Right lobe of liver (tissue), 6 donors: ENCODE measurements around the gene ZNF786. TPM values are rescaled to one million over a fixed set of nuclear protein-coding genes. Genes with fewer than 3 reads are reported as not detected.

Experiments
- ATAC-seq, 4 donors: fragments of 200-7000 bp; cut with Tn5 transposase; one replicate each; pipeline ENCODE4 v1.9.1; 2020; ENCODE audit warnings: mild to moderate bottlenecking in 4 of 4, moderate library complexity in 4 of 4
- DNase-seq, 3 donors: peaks; one replicate each; pipeline ENCODE4 v3.0.0-alpha.2; 2020
- H3K27ac ChIP-seq, 3 donors: fragments of 200-600 bp; one replicate each; pipeline ENCODE4 v1.8.0; 2022
- H3K27me3 ChIP-seq, 2 donors: fragments of 200-600 bp; one replicate each; pipeline ENCODE4 v1.8.0; 2022
- H3K36me3 ChIP-seq, 4 donors: fragments of 200-600 bp; sonication (generic) in 1 of 4; one replicate each; pipeline versions ENCODE4 v1.5.1 to v1.8.0; 2017 to 2022; ENCODE audit warnings: control low read depth in 1 of 4
- H3K4me1 ChIP-seq, 4 donors: fragments of 200-600 bp; sonication (generic) in 1 of 4; one replicate each; pipeline versions ENCODE4 v1.5.1 to v1.8.0; 2017 to 2022; ENCODE audit warnings: control low read depth in 1 of 4
- H3K4me3 ChIP-seq, 3 donors: fragments of 200-600 bp; one replicate each; pipeline ENCODE4 v1.8.0; 2022
- H3K9me3 ChIP-seq, 4 donors: fragments of 200-600 bp; sonication (generic) in 1 of 4; one replicate each; pipeline versions ENCODE4 v1.5.1 to v1.8.0; 2017 to 2022; ENCODE audit warnings: control low read depth in 1 of 4
- POLR2A ChIP-seq: fragments of 450-650 bp; IDR thresholded peaks from one replicate; pipeline ENCODE4 v1.6.1; 2017; ENCODE audit warnings: antibody characterized with exemption, mild to moderate bottlenecking
- WGBS: methylation state at CpG from one replicate; pipeline ENCODE4 v1.1.6; 2018; ENCODE audit warnings: low coverage, low lambda C conversion rate; ENCODE audit not compliant: insufficient coverage; ENCODE audit errors: missing lambda C conversion rate; 5-methylcytosine and 5-hydroxymethylcytosine counted together
- intact Hi-C, 2 donors: fragments of 100-400 bp; cut with DNase I; formaldehyde crosslinking; loops; one replicate each; pipeline versions ENCODE4 v1.11.2 to v1.14.1; 2022
- small RNA-seq, 2 experiments: library from RNA; depleted of rRNA; stranded (forward); fragments of <200 nt; gene quantifications; one replicate each; pipeline ENCODE3, GENCODE V24; 2016
- total RNA-seq, 6 experiments: library from RNA; depleted of rRNA in 2 of 6; stranded (reverse); fragments of >200 nt in 2 of 6; fragmentation: NEBNext Ultra II Directional in 3 of 6; extraction: Animal tissue kit (Norgen Biotek cat#: 25700) in 3 of 6; gene quantifications; one replicate each; pipeline versions ENCODE4 v1.1.0 to v1.2.4, GENCODE V29; 2016 to 2023
- TF ChIP-seq, protein P1 (sequence below), 4 donors: fragments of 200-600 bp in 3 of 4; fragments of 450-650 bp in 1 of 4; IDR thresholded peaks; one replicate each; pipeline versions ENCODE4 v1.5.1 to v1.8.0; 2016 to 2022; ENCODE audit warnings: antibody characterized with exemption in 4 of 4, mild to moderate bottlenecking in 2 of 4
- donor health status: DM: no; HTN: yes; CAD: no.
- donor health status: DM: no; HTN: no; CAD: no.
- donor health status: DM: no; HTN: no; CAD: no.
- donor health status: DM: no; HTN: yes; CAD: no.
- donor health status: DM: no; HTN: yes; CAD: no.

The ZNF786 gene
- total RNA-seq, 6 experiments from 2014 or later = 2.0 to 2.7 (median 2.4) TPM

DNA sequence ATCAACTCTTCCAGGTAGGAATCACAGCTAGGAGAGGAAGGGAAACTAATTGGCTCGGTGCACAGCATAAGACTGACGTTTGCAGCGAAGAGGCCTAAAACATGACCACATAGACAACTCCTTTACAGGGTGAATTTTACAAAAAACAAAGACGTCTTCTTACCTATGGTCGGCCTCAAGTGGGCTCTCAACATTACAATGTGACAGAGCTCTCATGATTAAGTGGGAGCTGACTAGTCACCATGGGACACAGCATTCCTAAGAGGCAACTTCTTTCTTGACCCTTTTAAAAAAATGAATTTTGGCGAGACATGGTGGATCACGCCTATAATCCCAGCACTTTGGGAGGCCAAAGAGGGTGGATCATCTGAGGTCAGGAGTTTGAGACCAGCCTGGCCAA lies 66.9 kb downstream of the ZNF786 start:
- no peaks in the 10 kb centered on the region for H3K27me3 ChIP-seq
- intact Hi-C loops = no loop called here
- H3K36me3 ChIP-seq = peaks cover 0 to 32% (median 14%) of the 10 kb centered on the region in 4 donors
- no peak for ATAC-seq
- no peak for TF ChIP-seq POLR2A
- TF ChIP-seq, protein P1, sequence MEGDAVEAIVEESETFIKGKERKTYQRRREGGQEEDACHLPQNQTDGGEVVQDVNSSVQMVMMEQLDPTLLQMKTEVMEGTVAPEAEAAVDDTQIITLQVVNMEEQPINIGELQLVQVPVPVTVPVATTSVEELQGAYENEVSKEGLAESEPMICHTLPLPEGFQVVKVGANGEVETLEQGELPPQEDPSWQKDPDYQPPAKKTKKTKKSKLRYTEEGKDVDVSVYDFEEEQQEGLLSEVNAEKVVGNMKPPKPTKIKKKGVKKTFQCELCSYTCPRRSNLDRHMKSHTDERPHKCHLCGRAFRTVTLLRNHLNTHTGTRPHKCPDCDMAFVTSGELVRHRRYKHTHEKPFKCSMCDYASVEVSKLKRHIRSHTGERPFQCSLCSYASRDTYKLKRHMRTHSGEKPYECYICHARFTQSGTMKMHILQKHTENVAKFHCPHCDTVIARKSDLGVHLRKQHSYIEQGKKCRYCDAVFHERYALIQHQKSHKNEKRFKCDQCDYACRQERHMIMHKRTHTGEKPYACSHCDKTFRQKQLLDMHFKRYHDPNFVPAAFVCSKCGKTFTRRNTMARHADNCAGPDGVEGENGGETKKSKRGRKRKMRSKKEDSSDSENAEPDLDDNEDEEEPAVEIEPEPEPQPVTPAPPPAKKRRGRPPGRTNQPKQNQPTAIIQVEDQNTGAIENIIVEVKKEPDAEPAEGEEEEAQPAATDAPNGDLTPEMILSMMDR (IDR thresholded peaks at IDR 0.05) = no peak
- no peaks in the 10 kb centered on the region for H3K9me3 ChIP-seq
- WGBS = 77% methylated on average over 7 of the region's 7 CpGs
- H3K4me1 ChIP-seq = peaks cover 0 to 16% (median 8%) of the 10 kb centered on the region in 4 donors
- no peak for DNase-seq
- H3K4me3 ChIP-seq = no peak overlapping the region
- H3K27ac ChIP-seq = no peak overlapping the region

DNA sequence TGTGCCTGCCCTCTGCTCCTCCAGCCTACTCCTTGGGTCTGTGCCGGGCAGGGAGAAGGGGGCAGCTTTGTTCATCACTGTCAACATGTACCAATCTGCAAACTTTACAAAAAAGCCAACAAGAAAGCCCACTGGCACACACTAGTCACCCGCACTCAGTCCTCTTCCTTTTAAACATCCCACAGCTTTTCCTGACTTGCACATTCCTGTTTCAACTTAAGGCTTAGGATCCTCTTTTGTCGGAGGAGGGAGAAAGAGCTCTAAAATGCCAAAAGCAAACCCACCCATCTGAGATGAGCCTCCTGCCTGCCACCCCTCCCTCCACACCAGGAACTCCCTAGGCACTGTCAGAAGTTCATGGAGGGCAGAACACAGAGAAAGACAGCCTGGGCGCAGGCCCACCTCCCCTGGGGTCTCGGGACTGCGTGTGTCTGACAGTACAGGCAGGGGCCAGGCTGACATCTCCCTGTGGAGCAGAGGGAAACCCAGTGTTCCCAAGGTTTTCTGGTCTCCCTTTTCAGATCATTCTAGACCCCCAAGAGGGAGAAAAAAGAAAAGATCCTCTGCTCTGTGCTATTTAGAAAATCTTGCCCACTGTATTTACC lies 67.7 kb downstream of the ZNF786 start:
- Histone ChIP-seq H3K36me3 (peaks cover 0 to 38% (median 15%) of the 10 kb centered on the region in 4 donors), H3K27me3 (no peaks in the 10 kb centered on the region), H3K4me3 (no peak overlapping the region), H3K4me1 (peaks cover 0 to 16% (median 8%) of the 10 kb centered on the region in 4 donors), H3K27ac (no peak overlapping the region), H3K9me3 (no peaks in the 10 kb centered on the region)
- no peak for ATAC-seq
- 60% methylated on average over 1 of the region's 6 CpGs for WGBS
- intact Hi-C loops = no loop called here
- TF ChIP-seq, protein P1 (IDR thresholded peaks at IDR 0.05) = no peak
- TF ChIP-seq POLR2A = no peak
- peak in 1 of 3 donors; percentile 22 for DNase-seq

DNA sequence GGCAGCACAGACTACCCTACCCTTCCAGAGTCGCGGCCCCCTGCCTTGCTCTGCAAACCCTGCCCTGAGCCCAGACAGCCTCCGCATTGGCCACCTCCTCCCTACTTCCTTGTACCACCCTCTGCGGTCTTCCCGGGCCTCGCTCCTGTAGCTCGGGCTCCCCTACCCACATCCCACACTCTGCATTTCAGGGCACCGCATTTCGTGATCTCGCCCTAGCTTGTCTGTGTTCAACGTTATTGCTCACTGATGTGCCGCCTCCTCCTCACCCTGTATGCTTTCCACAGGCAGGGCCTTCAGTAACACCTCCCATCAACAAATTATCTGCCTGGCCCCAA lies 68.8 kb downstream of the ZNF786 start:
- ATAC-seq = no peak
- intact Hi-C loops = no loop called here
- H3K36me3 ChIP-seq = peaks cover 0 to 49% (median 20%) of the 10 kb centered on the region in 4 donors
- no peak for TF ChIP-seq POLR2A
- TF ChIP-seq, protein P1 (IDR thresholded peaks at IDR 0.05) = no peak
- DNase-seq = peak in 1 of 3 donors; percentile 27
- no peaks in the 10 kb centered on the region for H3K9me3 ChIP-seq
- 88% methylated on average over 8 of the region's 12 CpGs for WGBS
- H3K27me3 ChIP-seq = no peaks in the 10 kb centered on the region
- H3K4me1 ChIP-seq = peaks cover 0 to 16% (median 8%) of the 10 kb centered on the region in 4 donors
- H3K4me3 ChIP-seq = no peak overlapping the region
- H3K27ac ChIP-seq = no peak overlapping the region

DNA sequence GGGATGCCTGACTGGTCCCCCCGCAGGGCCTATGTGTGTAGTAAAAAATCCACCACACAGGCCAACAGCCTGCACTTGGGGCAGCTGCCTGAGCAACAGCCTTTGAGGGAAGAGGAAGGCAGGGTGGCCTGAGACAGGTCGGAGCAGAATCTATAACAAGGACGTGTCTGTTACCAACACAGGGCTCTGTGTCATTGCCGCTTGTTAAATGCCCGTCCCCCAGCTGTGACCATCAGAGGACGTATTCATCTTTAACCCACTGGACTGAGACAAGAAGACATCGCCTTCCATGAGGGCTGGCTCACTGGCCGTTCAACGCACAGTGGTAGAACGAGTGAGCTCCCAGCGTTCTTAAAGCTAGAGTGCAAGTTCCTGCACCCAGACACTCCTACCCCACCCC lies 70.0 kb downstream of the ZNF786 start:
- no peak overlapping the region for H3K27ac ChIP-seq
- H3K9me3 ChIP-seq = no peaks in the 10 kb centered on the region
- ATAC-seq = no peak
- peaks cover 0 to 14% (median 2%) of the 10 kb centered on the region in 4 donors for H3K4me1 ChIP-seq
- peaks cover 0 to 61% (median 26%) of the 10 kb centered on the region in 4 donors for H3K36me3 ChIP-seq
- H3K4me3 ChIP-seq = no peak overlapping the region
- WGBS = 93% methylated on average over 3 of the region's 11 CpGs
- no peaks in the 10 kb centered on the region for H3K27me3 ChIP-seq
- DNase-seq = peak in 1 of 3 donors; percentile 18
- intact Hi-C loops = no loop called here
- TF ChIP-seq, protein P1 (IDR thresholded peaks at IDR 0.05) = no peak
- TF ChIP-seq POLR2A = no peak

Small RNA genes lying within 50 kb of the gene (small RNA-seq; reads per million reads assigned to genes)
- 0 to 0.10 reads per million in 2 experiments for gene COX6B1P1
- gene RN7SL521P = 0.52 to 1.5 reads per million in 2 experiments
- gene RNU6-650P = 0 reads per million in 2 experiments

Other genes with a start within 250 kb of the ZNF786 start
- gene EZH2, start 206.4 kb downstream of the ZNF786 start, total RNA-seq = 1 to 10 TPM; 1.2 to 4.2 (median 1.9) TPM
- 100 to 1,000 TPM; 218 to 368 (median 272) TPM for gene PDIA4, start 62.2 kb downstream of the ZNF786 start, total RNA-seq
- gene ZNF425, start 35.6 kb upstream of the ZNF786 start, total RNA-seq = 1 to 10 TPM in 1 of 6 experiments, under 1 TPM in 5; 0.06 to 1.4 (median 0.44) TPM
- gene ZNF398, start 56.7 kb upstream of the ZNF786 start, total RNA-seq = 1 to 10 TPM; 5.3 to 7.9 (median 6.2) TPM
- gene ZNF282, start 104.8 kb upstream of the ZNF786 start, total RNA-seq = 10 to 100 TPM in 3 of 6 experiments, 1 to 10 TPM in 3; 7.1 to 13.2 (median 10.0) TPM
- gene ZNF212, start 148.9 kb upstream of the ZNF786 start, total RNA-seq = 1 to 10 TPM; 2.6 to 5.9 (median 4.7) TPM
- gene ZNF783, start 171.5 kb upstream of the ZNF786 start, total RNA-seq = 1 to 10 TPM; 1.5 to 4.9 (median 3.0) TPM